ENCODE results near the gene HBB. TPM values are rescaled to one million over a fixed set of nuclear protein-coding genes. Genes with fewer than 3 reads are reported as not detected.

Gene HBB
- total and polyA plus RNA-seq, 10 donors: 107 to 40,257 (median 2,189) TPM

- no peak overlapping the region for H3K4me3 ChIP-seq
- H3K9me3 ChIP-seq: peaks cover 0 to 8% (median 0%) of the 10 kb centered on the region in 8 donors
- TF ChIP-seq POLR2AphosphoS5 (IDR thresholded peaks at IDR 0.05): no peak
- TF ChIP-seq CTCF (IDR thresholded peaks at IDR 0.05 in 8 of 11, conservative IDR thresholded peaks at IDR 0.05 in 3 of 11): no peak
- TF ChIP-seq POLR2A (IDR thresholded peaks at IDR 0.05): no peak
- H3K4me1 ChIP-seq: no peaks in the 10 kb centered on the region
- intact Hi-C loops (cut with DNase I; ENCODE audit: low total_unique reads): no loop called here
- DNase-seq: no peak
- H3K36me3 ChIP-seq: no peaks in the 10 kb centered on the region
- H3K27ac ChIP-seq: no peak overlapping the region
- WGBS, 5 donors: 71 to 77% (median 74%) methylated on average over 6 of the region's 6 CpGs
- no peaks in the 10 kb centered on the region for H3K27me3 ChIP-seq (replicated peaks in 1 of 7)
These were observed 2.1 kb downstream of the HBB start for GRCh38 chr11:5224538-5225479.

GRCh38 chr11:5223686-5224085 is 3.2 kb downstream of the HBB start:
- intact Hi-C loops (cut with DNase I; ENCODE audit: low total_unique reads): no loop called here
- no peak overlapping the region for H3K27ac ChIP-seq
- no peaks in the 10 kb centered on the region for H3K4me1 ChIP-seq
- 50 to 85% (median 71%) methylated on average over 1 of the region's 1 CpG for WGBS, 5 donors
- H3K9me3 ChIP-seq: peaks cover 0 to 8% (median 0%) of the 10 kb centered on the region in 8 donors
- no peak for DNase-seq
- TF ChIP-seq CTCF (IDR thresholded peaks at IDR 0.05 in 8 of 11, conservative IDR thresholded peaks at IDR 0.05 in 3 of 11) (no peak), POLR2AphosphoS5 (IDR thresholded peaks at IDR 0.05) (no peak), POLR2A (IDR thresholded peaks at IDR 0.05) (no peak)
- no peak overlapping the region for H3K4me3 ChIP-seq
- H3K36me3 ChIP-seq: no peaks in the 10 kb centered on the region
- no peaks in the 10 kb centered on the region for H3K27me3 ChIP-seq (replicated peaks in 1 of 7)

- WGBS, 5 donors: 87 to 95% (median 88%) methylated on average over 6 of the region's 6 CpGs
- Histone ChIP-seq H3K9me3 (peaks cover 0 to 8% (median 0%) of the 10 kb centered on the region in 8 donors), H3K4me1 (no peaks in the 10 kb centered on the region), H3K36me3 (no peaks in the 10 kb centered on the region), H3K27ac (no peak overlapping the region), H3K27me3 (replicated peaks in 1 of 7) (no peaks in the 10 kb centered on the region), H3K4me3 (no peak overlapping the region)
- intact Hi-C loops (cut with DNase I; ENCODE audit: low total_unique reads): no loop called here
- no peak for DNase-seq
- TF ChIP-seq CTCF (IDR thresholded peaks at IDR 0.05 in 8 of 11, conservative IDR thresholded peaks at IDR 0.05 in 3 of 11) (no peak), POLR2A (IDR thresholded peaks at IDR 0.05) (no peak), POLR2AphosphoS5 (IDR thresholded peaks at IDR 0.05) (no peak)
These were observed 3.7 kb downstream of the HBB start for GRCh38 chr11:5223146-5223545.

GRCh38 chr11:5210376-5210885 is 16.4 kb downstream of the HBB start:
- H3K27me3 ChIP-seq (replicated peaks in 1 of 7): no peaks in the 10 kb centered on the region
- no peaks in the 10 kb centered on the region for H3K9me3 ChIP-seq
- H3K4me3 ChIP-seq: no peak overlapping the region
- H3K4me1 ChIP-seq: no peaks in the 10 kb centered on the region
- no peak overlapping the region for H3K27ac ChIP-seq
- 66 to 73% (median 70%) methylated on average over 7 of the region's 7 CpGs for WGBS, 5 donors
- no peak for DNase-seq
- TF ChIP-seq CTCF (IDR thresholded peaks at IDR 0.05 in 8 of 11, conservative IDR thresholded peaks at IDR 0.05 in 3 of 11) (no peak), POLR2AphosphoS5 (IDR thresholded peaks at IDR 0.05) (no peak), POLR2A (IDR thresholded peaks at IDR 0.05) (no peak)
- no peaks in the 10 kb centered on the region for H3K36me3 ChIP-seq
- intact Hi-C loops (cut with DNase I; ENCODE audit: low total_unique reads): no loop called here

Data from spleen (tissue), 11 donors.